ENCODE data around the gene SPOP. TPM values are rescaled to one million over a fixed set of nuclear protein-coding genes. Genes with fewer than 3 reads are reported as not detected.

Gene SPOP
- total RNA-seq, 1 experiment from 2014 or later = 53.4 TPM

DNA sequence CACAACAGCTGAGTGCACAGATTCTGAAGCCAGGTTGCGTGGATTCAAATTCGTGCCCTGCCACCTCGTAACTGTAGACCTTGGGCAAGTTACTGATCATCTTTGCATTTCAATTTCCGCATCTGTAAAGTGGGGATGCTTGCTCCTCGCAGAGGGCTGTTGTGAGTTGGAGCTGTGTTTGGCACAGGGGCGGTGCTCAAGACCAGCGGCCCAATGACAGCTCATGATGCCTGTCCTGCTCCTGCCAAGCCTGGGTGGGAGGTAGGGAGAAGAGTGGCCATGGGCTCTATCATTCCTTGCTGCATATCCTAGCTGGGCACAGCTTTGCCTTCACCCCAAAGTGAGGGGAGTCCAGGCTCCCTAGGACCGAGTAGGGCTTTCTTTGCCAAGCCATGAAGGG lies 89.6 kb downstream of the SPOP start:
- Histone ChIP-seq H3K27ac (ENCODE audit: low read depth, low read length, poor library complexity, severe bottlenecking) (no peak overlapping the region), H3K4me1 (ENCODE audit: insufficient read depth, low read length, poor library complexity, severe bottlenecking) (no peaks in the 10 kb centered on the region), H3K27me3 (replicated peaks; ENCODE audit: insufficient read depth, low read depth, low read length, poor library complexity) (no peaks in the 10 kb centered on the region), H3K36me3 (ENCODE audit: insufficient read depth, low read length, poor library complexity, severe bottlenecking) (no peaks in the 10 kb centered on the region), H3K4me3 (ENCODE audit: low read depth, low read length, poor library complexity, severe bottlenecking) (no peak overlapping the region), H3K9me3 (ENCODE audit: low read depth, low read length, poor library complexity, severe bottlenecking) (no peaks in the 10 kb centered on the region)
- ChIA-PET POLR2A (ENCODE audit: low non-redundant PET) (no interaction called here), CTCF (no interaction called here)
- intact Hi-C loops (cut with micrococcal nuclease; ENCODE audit: unreplicated experiment) = no loop called here
- DNase-seq (ENCODE audit: low spot score) = no peak
- TF ChIP-seq EZH2 (IDR thresholded peaks at IDR 0.05; ENCODE audit: borderline replicate concordance, low read depth, low read length, poor library complexity, severe bottlenecking) = no peak
- TF ChIP-seq, protein P1, sequence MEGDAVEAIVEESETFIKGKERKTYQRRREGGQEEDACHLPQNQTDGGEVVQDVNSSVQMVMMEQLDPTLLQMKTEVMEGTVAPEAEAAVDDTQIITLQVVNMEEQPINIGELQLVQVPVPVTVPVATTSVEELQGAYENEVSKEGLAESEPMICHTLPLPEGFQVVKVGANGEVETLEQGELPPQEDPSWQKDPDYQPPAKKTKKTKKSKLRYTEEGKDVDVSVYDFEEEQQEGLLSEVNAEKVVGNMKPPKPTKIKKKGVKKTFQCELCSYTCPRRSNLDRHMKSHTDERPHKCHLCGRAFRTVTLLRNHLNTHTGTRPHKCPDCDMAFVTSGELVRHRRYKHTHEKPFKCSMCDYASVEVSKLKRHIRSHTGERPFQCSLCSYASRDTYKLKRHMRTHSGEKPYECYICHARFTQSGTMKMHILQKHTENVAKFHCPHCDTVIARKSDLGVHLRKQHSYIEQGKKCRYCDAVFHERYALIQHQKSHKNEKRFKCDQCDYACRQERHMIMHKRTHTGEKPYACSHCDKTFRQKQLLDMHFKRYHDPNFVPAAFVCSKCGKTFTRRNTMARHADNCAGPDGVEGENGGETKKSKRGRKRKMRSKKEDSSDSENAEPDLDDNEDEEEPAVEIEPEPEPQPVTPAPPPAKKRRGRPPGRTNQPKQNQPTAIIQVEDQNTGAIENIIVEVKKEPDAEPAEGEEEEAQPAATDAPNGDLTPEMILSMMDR (conservative IDR thresholded peaks at IDR 0.05; ENCODE audit: low read depth, low read length) = no peak
- BruUV-seq (replicated peaks) = no TSS peak

GRCh38 chr17:49587366-49588073 lies 90.4 kb downstream of the SPOP start:
- Histone ChIP-seq H3K27me3 (replicated peaks; ENCODE audit: insufficient read depth, low read depth, low read length, poor library complexity) (no peaks in the 10 kb centered on the region), H3K4me1 (ENCODE audit: insufficient read depth, low read length, poor library complexity, severe bottlenecking) (no peaks in the 10 kb centered on the region), H3K9me3 (ENCODE audit: low read depth, low read length, poor library complexity, severe bottlenecking) (no peaks in the 10 kb centered on the region), H3K36me3 (ENCODE audit: insufficient read depth, low read length, poor library complexity, severe bottlenecking) (no peaks in the 10 kb centered on the region), H3K4me3 (ENCODE audit: low read depth, low read length, poor library complexity, severe bottlenecking) (no peak overlapping the region), H3K27ac (ENCODE audit: low read depth, low read length, poor library complexity, severe bottlenecking) (no peak overlapping the region)
- BruUV-seq (replicated peaks) = no TSS peak
- DNase-seq (ENCODE audit: low spot score) = no peak
- ChIA-PET CTCF (interaction anchor here (0.5 kb wide), 1 partner anchor 90 kb away, joined by 3 read pairs; no protein-coding TSS in a partner anchor), POLR2A (ENCODE audit: low non-redundant PET) (no interaction called here)
- TF ChIP-seq, protein P1 (conservative IDR thresholded peaks at IDR 0.05; ENCODE audit: low read depth, low read length) = no peak
- no peak for TF ChIP-seq EZH2 (IDR thresholded peaks at IDR 0.05; ENCODE audit: borderline replicate concordance, low read depth, low read length, poor library complexity, severe bottlenecking)
- intact Hi-C loops (cut with micrococcal nuclease; ENCODE audit: unreplicated experiment) = no loop called here

DNA sequence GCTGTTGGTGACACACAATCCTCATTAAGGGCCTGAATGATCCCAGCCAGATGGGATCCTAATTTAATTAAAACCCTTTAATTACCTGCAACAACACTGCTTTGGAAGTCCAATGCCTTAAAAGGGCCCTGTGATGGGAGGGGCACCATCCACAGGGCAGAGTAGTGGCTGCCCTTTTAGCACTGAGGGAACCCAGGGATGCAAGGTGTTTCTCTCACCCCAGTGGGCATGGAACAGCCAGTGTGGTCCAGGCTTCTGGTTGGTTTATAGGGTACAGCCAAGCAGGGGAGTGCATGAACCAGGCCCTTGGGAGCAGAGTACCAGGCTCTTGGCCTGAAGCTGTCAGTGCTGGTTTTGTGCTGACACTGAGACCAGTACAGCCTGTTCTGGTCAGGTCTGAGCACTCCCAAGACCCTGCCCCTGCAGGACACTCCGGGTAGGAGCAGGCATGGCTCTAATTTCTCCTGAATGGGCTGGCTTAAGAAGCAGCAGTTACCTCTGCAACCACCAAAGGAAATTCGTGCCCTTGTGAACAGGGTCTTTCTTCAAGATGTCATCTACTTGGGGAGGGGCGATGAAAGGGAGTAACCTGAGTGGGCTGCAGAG lies 92.4 kb downstream of the SPOP start:
- Histone ChIP-seq H3K36me3 (ENCODE audit: insufficient read depth, low read length, poor library complexity, severe bottlenecking) (no peaks in the 10 kb centered on the region), H3K9me3 (ENCODE audit: low read depth, low read length, poor library complexity, severe bottlenecking) (no peaks in the 10 kb centered on the region), H3K4me3 (ENCODE audit: low read depth, low read length, poor library complexity, severe bottlenecking) (no peak overlapping the region), H3K27me3 (replicated peaks; ENCODE audit: insufficient read depth, low read depth, low read length, poor library complexity) (no peaks in the 10 kb centered on the region), H3K27ac (ENCODE audit: low read depth, low read length, poor library complexity, severe bottlenecking) (no peak overlapping the region), H3K4me1 (ENCODE audit: insufficient read depth, low read length, poor library complexity, severe bottlenecking) (no peaks in the 10 kb centered on the region)
- no peak for DNase-seq (ENCODE audit: low spot score)
- no peak for TF ChIP-seq EZH2 (IDR thresholded peaks at IDR 0.05; ENCODE audit: borderline replicate concordance, low read depth, low read length, poor library complexity, severe bottlenecking)
- TF ChIP-seq, protein P1 (conservative IDR thresholded peaks at IDR 0.05; ENCODE audit: low read depth, low read length) = no peak
- ChIA-PET POLR2A (ENCODE audit: low non-redundant PET) (no interaction called here), CTCF (no interaction called here)
- BruUV-seq (replicated peaks) = no TSS peak
- intact Hi-C loops (cut with micrococcal nuclease; ENCODE audit: unreplicated experiment) = no loop called here

Measured in A673 (cell line).